ENCODE measurements around the gene PRDM15.
A peak's percentile ranks its signal among the peaks of the same experiment; 100 is the strongest.

Gene PRDM15, protein sequence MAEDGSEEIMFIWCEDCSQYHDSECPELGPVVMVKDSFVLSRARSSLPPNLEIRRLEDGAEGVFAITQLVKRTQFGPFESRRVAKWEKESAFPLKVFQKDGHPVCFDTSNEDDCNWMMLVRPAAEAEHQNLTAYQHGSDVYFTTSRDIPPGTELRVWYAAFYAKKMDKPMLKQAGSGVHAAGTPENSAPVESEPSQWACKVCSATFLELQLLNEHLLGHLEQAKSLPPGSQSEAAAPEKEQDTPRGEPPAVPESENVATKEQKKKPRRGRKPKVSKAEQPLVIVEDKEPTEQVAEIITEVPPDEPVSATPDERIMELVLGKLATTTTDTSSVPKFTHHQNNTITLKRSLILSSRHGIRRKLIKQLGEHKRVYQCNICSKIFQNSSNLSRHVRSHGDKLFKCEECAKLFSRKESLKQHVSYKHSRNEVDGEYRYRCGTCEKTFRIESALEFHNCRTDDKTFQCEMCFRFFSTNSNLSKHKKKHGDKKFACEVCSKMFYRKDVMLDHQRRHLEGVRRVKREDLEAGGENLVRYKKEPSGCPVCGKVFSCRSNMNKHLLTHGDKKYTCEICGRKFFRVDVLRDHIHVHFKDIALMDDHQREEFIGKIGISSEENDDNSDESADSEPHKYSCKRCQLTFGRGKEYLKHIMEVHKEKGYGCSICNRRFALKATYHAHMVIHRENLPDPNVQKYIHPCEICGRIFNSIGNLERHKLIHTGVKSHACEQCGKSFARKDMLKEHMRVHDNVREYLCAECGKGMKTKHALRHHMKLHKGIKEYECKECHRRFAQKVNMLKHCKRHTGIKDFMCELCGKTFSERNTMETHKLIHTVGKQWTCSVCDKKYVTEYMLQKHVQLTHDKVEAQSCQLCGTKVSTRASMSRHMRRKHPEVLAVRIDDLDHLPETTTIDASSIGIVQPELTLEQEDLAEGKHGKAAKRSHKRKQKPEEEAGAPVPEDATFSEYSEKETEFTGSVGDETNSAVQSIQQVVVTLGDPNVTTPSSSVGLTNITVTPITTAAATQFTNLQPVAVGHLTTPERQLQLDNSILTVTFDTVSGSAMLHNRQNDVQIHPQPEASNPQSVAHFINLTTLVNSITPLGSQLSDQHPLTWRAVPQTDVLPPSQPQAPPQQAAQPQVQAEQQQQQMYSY

DNA sequence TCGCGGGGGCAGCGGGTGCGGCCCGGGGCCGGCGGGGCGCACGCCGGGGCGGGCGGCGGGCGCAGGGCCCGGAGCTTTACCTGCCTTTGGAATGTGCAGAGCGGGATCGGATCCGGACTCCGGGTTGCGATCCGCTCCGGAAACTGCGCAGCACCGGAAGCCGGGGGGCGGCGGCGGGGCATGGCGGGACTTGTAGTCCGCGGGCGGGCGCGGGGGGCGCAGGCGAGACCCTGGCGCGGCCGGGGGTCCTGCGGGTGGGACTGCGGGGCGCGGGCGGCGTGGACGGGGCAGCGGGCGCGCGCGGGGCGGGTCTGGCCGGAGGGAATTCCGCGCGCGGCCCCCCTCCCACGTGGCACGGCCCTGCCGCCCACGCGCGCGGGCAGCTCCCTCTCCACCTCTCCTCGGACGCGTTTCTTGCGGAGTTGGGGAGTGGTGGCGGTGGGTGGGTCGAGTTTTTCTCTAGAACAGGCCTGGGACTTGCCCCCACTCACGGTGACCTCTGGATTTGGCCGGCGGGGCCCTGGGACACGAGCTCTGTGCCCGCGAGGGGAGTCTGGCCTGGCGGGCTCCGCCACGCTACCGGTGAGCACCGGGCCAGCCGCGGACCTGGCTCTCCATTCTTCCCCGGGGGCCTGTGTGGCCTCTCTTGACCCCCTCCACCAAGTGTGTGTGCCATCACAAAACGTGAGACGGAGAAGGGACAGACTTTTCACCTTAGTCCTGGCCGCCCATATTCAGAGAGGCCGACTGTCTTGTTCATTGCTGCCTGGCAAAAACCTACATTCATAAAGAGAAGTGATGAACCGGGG is at the start of gene PRDM15:
PRDM15 (minus strand) TSS at position 155 of the 809 bp plus-strand sequence. CDS start 18,981 bp downstream, outside the sequence.
- DNase-seq (ENCODE audit: low read depth), result peak; percentile 91

DNA sequence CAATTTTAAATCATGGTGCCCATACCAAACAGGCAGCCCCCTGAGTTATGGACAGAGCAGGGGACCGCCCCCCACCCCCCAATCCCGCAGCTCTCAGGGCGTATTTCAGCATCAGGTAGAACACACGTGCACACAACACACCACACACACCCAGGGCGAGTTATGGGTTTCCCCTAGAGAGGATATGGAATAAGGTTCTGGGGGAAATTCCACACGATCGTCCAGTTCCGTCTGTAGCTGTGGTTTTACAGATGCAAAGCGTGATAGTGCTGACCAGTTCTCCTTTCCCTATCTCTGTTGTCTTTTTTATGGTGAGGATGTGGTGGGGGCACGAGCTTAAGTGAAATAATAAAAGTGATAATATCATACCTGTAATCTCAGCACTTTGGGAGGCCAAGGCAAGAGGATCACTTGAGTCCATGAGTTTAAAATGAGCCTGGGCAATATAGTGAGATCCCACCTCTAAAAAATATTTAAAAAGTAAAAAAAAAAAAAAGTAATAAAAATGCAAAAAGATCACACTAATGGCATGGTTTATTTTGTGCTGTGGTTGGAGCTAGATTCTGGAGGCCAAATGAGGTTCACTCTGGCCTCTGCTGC is 49.6 kb upstream of the PRDM15 start:
- no peak for DNase-seq (ENCODE audit: low read depth)

DNA sequence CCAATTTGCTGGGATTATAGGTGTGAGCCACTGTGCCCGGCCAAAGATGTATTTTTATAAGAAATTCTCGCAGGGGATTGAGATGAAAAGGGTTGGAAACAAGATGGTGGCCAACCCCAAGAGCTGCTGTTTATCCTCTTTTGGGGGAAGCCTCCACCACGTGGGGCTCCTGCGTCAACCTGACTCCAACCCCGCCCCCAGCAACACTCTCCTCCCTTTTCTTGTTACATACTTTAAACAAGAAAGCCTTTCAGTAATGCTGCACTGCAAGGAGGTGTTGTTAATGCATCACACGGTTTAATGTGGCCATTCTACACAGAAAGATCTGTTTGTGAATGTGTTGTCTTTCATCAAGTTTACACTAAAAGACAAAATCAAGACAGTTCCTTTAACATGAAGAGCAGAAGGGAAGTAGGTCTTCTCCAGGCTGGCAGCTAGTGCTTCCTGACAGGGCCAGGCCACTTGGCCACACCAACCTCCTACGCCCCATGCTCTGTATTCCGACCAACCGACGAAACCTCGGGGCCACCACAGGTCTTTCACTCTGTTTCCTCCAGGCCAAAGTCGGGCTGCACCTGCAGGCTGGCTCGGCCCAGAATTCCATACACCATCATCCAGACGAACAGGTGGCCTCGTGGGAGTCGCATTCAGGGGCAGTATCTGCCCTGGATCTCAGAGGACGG is 48.7 kb upstream of the PRDM15 start:
- DNase-seq (ENCODE audit: low read depth), result no peak

DNA sequence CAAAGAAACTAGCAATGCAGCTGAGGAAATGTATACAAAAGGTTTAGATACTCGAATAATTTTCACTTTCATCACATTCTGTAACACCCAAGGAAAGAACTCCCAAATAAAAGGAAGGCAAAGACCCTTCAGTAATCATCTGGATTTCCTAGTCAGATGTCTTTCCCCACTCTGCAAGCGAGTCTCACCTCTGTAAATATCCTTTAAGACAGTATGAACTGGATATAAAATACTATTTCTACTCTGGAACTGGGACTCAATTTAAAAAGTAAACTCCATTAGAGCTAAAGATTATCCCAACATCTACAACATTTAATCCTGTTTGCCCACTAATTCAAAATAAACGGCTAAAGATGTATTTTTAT is 47.6 kb upstream of the PRDM15 start:
- no peak for DNase-seq (ENCODE audit: low read depth)

DNA sequence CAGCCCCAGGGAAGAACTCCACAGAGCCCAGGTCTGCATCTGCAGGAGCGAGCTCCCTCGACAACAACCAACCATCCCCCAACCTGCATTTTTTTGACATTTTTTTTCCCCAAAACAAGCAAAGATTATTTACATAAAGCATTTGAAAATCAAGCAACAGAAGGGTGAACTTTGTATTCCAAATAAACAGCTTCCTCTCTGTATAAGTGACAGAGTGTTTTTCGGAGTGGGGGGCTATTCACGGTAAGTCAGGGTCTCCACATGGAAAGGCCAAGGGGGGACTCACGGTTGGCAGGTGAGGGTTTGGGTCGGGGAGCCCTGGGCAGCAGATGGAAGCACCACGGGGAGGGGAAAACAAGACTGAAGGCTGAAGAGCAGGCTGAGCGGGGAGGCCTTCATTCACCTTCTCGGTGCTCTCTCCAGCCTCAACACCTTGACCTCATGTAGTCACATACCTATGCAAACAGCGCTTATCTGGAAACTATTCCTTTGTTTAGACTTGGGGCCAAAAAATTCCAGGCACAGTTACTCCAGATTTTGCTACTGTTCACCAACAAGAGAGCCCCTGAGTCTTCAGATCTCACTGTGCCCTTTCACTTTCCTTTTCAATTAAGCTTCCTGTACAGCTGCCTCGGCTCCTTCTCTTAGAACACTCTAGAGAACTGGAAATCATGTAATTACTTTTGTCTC is 47.1 kb upstream of the PRDM15 start:
- DNase-seq (ENCODE audit: low read depth), result peak; percentile 45

DNA sequence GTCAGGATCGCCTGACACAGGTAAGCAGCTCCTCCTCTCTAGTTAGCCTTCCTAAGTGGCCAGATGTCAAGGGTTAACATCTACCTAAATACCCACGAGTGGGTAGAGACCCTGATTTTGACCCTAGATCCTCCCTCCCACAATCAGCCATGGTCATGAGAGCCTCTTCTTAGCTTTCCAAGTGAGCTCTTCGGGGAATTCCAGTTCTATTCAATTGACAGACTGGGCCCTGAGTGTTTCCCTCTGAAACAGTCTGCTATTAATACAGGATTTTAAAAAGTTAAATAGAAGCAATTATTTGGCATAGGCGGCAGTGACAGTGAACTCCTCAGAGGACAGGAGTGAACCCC is 46.6 kb upstream of the PRDM15 start:
- DNase-seq (ENCODE audit: low read depth), result no peak

DNA sequence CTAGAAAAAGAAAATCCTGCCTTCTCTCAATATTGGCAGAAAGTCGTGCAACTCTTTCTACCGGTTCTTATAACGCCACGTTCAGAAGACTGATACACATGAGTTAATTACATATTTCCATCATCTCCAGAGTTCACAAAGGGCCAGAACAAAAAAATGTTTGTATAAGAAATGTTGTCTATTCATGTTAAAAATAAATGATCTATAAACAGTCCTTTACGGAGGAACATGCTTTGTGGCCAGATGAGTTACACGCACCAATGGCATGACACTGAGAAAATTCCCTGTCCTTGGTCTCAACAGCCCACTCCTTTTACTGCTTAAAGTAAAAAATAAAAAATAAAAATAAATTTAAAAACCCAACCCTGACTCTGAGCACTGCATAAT is 45.2 kb upstream of the PRDM15 start:
- DNase-seq (ENCODE audit: low read depth), result peak; percentile 67

DNA sequence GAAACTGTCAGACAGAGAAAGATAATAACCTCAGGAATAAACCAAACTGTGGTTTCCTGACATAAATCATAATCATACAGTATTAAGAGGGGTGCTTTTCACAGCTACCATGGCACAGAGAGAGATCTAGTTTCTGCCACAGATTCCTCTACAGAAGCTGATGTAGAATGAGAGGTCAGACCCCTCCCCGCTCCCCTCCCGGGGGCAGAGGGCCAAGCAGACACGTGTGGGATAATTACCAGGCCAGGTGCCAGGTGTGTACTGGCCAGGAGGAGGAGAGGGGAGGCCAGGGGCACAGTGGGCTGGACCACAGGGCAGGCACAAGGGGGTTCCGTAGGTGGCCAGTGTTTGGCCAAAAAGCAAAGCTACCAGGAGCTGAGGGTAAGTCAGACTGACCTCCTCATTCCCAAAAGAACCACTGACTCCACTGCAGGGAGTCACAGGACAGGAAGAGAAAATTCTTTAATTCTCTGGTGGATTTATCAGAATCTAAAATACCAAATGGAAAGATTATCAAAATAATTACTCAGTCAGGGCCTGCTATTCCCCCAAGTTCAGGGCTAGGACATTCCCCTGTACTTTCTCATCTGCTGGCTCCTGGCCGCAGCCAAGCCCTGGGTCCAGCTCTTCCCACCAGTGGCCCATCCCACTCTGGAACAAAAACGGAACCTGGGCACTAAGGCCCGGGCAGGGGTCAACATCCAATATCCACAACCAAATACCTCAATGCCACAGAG is 44.7 kb upstream of the PRDM15 start:
- DNase-seq (ENCODE audit: low read depth), result peak; percentile 87

DNA sequence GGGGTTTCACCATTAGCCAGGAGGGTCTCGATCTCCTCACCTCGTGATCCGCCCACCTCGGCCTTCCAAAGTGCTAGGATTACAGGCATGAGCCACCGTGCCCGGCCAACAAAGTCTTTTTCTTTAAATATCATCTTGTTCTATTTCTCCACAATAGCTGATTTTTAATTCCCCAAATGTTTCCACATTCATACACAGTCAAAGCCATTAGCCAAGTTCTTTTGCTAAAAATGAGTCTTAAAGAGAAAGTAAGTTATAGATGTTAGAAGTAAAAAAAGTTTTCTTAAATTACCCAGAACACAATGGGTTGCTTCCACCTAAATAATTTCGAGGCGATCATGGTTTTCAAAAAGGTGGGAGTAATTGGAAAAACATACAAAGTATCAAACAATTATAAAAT is 44.0 kb upstream of the PRDM15 start:
- DNase-seq (ENCODE audit: low read depth), result peak; percentile 32

DNA sequence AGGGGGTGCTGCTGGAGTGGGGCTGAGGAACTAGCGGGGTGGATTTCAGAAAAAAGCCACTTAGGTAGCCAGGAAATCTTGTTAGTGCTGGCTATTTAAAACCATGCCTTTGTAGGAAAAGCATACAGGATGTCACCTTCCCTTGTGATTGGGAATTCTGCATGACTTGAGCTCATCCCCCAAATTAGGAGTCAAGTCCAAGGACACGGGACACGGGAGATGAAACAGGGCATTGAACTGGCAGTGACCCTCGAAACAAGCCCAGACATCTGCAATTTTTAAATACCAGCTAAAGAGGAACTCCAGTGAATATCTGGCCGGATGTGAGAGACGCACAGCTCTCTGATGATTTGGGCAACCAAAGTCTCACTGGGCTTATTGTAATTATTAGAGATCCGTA is 41.9 kb upstream of the PRDM15 start:
- DNase-seq (ENCODE audit: low read depth), result no peak

DNA sequence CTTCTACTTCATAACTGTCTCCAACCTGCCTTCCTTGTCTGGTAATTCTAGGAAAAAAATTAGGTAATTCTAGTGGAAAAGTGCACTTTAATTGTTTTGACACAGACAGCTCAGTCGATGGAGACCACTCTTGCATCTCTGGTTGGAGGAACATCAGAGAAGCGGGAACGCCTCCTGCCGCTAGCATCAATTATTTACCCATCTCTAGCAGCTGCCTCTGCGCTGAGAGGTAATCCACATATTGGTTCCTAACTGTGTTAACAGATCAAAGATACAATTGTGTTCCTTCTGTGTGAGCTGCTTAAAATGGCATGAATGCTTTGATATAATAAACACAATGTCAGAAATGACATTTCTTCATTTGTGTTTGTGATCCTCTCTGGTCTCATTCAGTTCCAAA is 41.3 kb upstream of the PRDM15 start:
- no peak for DNase-seq (ENCODE audit: low read depth)

DNA sequence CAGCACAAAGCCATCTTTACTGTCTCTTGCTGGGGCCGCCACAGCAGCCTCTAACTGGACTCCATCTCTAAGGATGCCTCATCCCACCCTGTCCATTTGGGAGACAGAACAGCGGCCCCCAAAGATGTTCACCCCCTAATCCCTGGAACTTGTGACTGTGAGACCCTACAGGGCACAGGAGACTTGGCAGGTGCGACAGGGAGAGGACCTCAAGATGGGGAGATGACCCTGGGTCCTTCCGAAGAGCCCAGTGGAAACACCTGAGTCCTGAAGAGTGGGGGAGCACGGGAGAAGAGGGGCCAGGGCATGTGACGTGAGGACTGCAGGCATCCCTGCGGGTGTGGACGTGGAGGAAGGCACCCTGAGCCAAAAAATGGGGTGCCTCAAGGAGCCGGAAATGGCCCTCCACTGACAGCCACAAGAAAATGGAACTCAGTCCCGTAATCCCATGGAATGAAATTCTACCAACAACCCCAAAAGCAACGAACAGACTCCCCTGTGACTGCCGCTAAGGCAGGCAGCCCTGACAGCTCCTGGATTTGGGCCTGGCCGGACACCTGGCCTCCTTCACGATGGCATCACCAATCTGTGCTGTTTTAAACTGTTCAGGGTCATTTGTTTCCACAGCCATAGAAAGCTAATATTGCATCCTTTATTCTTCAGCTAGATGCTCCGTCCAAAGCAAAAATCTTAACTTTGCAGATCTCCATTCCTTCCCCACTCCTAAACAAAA is 40.7 kb upstream of the PRDM15 start:
- no peak for DNase-seq (ENCODE audit: low read depth)

DNA sequence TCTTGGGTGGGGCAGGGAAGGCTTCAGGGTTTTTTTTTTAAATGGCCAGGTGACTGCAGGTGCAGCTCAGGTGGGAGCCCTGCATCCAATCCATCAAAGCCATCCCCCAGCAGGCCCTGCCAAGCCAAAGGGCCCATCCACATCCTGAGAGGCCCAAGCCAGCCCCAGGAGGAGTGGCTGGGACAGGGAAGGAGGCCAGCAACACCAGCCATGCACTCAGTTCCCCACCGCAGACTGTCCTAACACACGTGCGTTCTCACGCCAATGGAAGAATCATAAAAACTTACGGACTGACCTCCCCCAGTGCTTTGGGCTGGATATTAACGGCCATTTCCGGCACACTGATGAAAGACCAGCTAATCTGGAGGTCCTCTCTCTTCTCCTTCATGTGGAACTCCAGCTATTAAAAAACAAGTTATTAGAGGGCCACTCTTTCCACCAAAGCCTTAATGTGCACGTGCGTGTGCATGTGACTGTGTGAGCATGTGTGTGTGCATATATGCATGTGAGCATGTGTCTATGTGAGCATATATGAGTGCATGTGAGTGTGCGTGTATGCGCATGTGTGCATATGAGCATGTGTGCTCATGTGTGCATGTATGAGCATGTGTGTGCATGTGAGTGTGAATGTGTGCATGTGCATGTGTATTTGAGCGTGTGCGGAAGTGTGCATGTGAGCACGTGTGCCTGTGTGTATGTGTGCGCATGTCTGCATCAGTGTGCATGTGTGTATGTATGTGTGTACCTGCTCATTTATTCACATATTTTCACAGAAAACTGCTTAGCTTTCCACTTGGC is 39.6 kb upstream of the PRDM15 start:
- no peak for DNase-seq (ENCODE audit: low read depth)

DNA sequence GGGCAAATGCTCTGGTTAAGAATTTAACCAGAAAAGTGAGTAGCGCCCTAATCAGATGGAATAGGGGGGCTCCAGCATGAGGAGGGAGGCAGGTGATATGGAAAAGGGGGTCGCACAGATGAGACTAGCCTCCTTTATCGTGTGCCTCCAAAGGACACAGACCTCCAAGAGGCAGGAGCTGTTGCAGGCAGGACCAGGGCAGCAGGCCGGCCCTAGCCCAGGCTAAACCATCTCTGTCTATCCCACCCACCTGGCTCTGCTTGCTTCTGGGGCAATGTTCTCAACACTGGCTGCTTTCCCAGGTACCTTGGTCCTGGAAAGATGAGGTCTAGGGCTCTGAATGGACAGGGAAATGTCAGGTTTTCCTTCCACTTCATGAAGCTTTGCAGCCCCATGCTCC is 38.4 kb upstream of the PRDM15 start:
- DNase-seq (ENCODE audit: low read depth), result no peak

DNA sequence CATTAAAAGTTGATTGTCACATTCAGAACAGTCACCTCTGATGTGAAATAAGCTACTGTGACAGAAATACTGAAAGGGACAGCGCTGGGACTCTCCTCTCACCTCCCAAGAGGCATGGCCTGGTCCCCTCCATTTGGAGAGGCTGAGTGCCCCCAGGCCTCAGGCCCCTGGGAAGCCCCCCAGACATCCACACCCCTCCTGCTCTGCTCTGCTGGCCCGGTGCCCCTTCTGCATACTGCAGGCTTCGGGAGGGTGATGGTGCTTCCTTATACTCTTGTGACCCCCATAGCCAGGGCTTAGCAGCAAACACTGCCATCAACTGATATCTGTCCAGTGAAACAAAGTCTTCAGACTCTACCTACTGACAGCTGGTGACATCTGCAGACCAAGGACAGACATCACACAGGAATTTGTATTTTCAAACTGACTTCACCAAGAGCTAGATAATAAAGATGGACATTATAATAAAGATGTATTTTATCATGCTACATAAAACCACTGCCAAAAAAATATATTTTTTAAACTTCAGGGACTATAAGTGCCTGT is 37.8 kb upstream of the PRDM15 start:
- DNase-seq (ENCODE audit: low read depth), result no peak

DNA sequence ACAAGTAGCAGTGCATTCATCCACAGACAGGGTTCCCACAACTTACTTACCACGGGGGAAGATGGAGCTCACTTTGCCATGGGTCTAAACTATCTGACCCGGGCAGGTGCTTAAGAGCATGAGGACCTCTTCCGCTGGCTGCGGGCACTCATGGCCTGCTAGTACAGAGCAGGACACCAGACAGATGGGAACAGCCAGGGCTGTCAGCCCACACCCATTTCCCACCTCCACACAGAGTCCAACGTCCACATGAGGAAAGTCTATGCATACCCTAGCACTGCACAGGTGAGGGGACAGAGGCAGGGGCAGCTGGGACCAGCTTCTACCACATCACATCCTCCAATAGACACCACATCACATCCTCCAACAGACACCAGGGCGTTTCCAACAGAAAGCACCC is 35.8 kb upstream of the PRDM15 start:
- DNase-seq (ENCODE audit: low read depth), result no peak

DNA sequence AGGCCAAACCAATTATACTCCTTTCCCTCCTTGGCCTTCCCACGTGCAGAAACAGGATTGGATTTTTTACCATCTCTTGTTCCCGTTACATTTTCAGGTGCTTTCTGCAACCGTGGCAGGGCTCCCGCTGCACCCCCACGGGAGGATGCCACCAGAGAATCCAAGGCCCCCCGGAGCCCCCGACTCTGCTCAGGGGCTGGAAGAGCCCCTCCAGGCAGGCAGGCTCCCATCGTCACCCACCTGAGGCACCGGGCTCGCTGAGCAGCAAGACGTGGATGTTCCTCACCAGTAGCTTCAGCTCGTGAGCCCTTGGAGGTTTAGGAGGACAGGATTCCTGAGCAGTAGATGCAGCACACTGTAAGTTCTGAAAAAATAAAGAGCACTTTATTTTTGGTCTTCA is 35.2 kb upstream of the PRDM15 start:
- DNase-seq (ENCODE audit: low read depth), result no peak

DNA sequence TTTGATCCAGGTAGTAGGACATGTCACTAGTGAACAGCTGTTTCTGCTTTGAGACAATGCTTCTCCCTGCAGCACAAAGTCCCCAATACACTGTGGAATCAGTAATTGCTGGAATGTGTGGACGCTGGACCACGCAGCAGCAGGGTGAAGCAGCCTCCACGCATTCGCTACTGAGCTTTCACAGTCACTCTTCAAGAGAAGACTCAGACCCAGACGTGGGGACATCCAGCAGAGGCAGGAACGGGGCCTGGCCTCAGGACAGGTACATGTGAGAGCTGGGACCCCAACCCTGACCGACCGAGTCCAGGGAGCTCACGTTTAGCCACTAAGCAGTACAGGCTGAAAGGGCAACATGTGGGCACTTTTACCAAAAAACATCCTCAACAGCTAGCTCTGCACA is 34.1 kb upstream of the PRDM15 start:
- no peak for DNase-seq (ENCODE audit: low read depth)
